ENCODE data around the gene HSPA12A.
A peak's percentile ranks its signal among the peaks of the same experiment; 100 is the strongest.

HSPA12A gene

DNA sequence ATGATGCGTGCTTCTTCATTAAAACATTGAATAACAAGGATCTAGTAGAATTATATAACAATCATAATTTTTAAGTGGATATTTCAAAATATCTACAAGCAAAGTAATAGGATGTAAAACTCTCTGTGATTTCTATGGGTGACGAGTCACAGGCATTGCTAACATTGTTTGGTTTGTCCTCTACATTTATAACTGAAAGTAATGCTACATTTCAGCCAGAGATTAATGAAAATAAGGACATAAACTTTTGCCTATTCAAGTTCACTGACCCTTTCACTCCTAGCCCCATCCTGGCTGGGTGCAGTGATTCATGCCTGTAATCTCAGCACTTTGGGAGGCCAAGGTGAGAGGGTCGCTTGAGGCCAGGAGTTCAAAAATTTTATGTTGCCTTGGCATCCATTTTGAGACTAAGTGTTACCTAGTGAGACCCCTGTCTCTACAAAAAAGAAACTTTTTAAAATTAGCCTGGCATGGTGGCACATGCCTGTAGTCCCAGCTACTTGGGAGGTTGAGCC lies 38.4 kb upstream of the HSPA12A start:
- no peaks in the 10 kb centered on the region for H3K27me3 ChIP-seq (replicated peaks; ENCODE audit: control insufficient read depth, insufficient read depth, low read length)
- H3K36me3 ChIP-seq (ENCODE audit: control insufficient read depth, insufficient read depth, low read length, severe bottlenecking), result no peaks in the 10 kb centered on the region
- no peak overlapping the region for H3K4me3 ChIP-seq (ENCODE audit: low read length)
- no peak overlapping the region for H3K9ac ChIP-seq (ENCODE audit: low read length)
- H3K4me1 ChIP-seq (ENCODE audit: control insufficient read depth, insufficient read depth, low read length), result peaks cover 18% of the 10 kb centered on the region
- DNase-seq (ENCODE audit: low read depth), result no peak
- no peaks in the 10 kb centered on the region for H3K9me3 ChIP-seq (ENCODE audit: control insufficient read depth, low read length)

DNA sequence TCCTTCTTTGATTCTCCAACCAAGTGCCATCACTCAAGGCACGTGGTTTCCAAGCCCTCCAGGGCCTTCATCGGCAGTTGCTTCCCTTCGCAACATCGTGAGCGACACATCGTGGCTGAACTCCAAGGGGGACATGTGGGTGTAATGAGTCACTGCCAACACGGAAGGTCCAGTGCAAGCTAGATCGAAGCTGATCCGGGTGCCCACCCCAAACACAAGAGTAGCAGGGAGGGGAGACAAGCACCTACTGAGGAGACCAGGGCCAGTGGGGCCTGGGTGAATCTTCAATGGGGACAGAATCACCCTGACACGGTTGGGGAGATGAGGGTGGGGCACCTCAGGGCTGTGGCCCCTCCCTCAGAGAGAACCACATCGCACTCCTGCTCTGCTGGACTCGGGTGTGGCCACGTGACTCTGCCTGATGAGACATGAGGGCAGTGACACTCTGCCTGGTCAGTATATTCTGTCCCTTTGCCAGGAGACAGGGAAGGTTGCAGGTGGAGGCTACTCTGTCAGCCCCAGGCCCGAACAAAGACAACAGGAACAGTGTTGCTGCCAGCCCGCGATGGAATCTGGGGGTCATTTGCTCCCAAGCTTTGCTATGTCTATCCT lies 36.8 kb upstream of the HSPA12A start:
- Histone ChIP-seq H3K4me1 (ENCODE audit: control insufficient read depth, insufficient read depth, low read length) (peaks cover 18% of the 10 kb centered on the region), H3K9ac (ENCODE audit: low read length) (no peak overlapping the region), H3K36me3 (ENCODE audit: control insufficient read depth, insufficient read depth, low read length, severe bottlenecking) (no peaks in the 10 kb centered on the region), H3K27me3 (replicated peaks; ENCODE audit: control insufficient read depth, insufficient read depth, low read length) (no peaks in the 10 kb centered on the region), H3K4me3 (ENCODE audit: low read length) (no peak overlapping the region), H3K9me3 (ENCODE audit: control insufficient read depth, low read length) (no peaks in the 10 kb centered on the region)
- no peak for DNase-seq (ENCODE audit: low read depth)

DNA sequence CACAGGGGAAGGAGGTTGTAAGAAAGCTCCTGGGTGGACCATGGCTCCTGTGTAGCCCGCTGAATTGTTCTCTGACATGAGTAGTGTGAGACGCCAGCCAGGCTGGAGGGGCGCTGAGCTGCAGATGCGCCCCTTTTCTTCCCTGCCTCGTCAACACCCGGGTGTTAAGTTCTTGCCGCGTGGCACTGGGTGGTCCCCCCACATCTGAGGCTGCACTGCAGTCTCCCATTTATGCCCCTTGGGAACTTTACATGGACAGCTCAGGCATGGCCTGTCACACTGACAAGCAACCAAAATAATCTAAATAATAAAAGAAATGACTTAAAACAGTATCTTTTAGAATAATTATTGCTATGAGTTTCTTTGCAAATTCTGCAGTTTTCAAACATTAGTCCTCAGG lies 34.6 kb upstream of the HSPA12A start:
- Histone ChIP-seq H3K9me3 (ENCODE audit: control insufficient read depth, low read length) (no peaks in the 10 kb centered on the region), H3K27me3 (replicated peaks; ENCODE audit: control insufficient read depth, insufficient read depth, low read length) (no peaks in the 10 kb centered on the region), H3K4me3 (ENCODE audit: low read length) (no peak overlapping the region), H3K4me1 (ENCODE audit: control insufficient read depth, insufficient read depth, low read length) (peaks cover 10% of the 10 kb centered on the region), H3K9ac (ENCODE audit: low read length) (no peak overlapping the region), H3K36me3 (ENCODE audit: control insufficient read depth, insufficient read depth, low read length, severe bottlenecking) (no peaks in the 10 kb centered on the region)
- DNase-seq (ENCODE audit: low read depth), result no peak

DNA sequence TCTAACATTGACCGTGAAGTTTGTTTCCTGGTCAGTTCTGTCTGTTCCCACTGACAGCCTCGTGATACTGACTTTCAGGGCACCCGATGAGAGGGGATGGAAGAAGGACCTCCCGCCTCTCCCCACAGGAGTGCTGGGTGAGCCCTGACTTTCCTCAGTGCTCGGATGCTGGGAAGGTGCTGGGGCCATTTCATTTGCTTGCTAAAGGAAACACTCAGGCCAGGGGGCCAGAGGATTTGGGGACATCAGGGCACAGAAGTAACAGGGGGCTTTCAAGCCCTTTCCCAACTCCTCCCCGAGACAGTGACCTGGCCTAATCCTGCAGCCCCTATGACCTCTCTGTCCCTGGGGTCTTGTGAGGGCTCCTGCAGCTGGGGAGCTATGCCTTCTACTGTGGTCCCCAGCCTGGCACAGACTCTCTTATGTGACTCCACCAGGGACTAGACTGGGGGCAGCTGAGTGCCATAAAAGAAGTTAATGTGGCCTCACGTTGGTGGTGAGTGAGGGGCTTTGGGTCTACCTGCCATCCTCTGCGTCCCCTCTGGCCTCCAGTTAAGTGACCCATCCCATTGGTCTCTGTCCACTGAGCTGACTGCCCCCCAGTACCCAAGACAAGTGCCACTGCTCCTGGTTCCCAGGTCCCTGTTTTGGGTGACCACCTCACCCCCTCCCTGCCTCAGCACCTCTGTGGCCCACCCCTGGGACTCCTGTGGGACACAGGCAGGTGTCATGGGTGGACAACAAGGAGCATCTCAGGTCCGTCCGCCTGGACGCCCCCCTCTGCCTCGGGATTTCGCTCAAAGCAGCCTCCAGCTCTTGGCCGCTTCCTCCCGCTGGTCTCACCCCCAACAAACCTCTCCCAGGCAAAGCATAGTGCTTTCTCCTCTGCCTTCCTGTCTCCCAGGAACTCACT lies 33.4 kb upstream of the HSPA12A start:
- Histone ChIP-seq H3K9ac (ENCODE audit: low read length) (no peak overlapping the region), H3K4me3 (ENCODE audit: low read length) (no peak overlapping the region), H3K4me1 (ENCODE audit: control insufficient read depth, insufficient read depth, low read length) (peaks cover 14% of the 10 kb centered on the region), H3K36me3 (ENCODE audit: control insufficient read depth, insufficient read depth, low read length, severe bottlenecking) (no peaks in the 10 kb centered on the region), H3K9me3 (ENCODE audit: control insufficient read depth, low read length) (no peaks in the 10 kb centered on the region), H3K27me3 (replicated peaks; ENCODE audit: control insufficient read depth, insufficient read depth, low read length) (no peaks in the 10 kb centered on the region)
- DNase-seq (ENCODE audit: low read depth), result no peak

DNA sequence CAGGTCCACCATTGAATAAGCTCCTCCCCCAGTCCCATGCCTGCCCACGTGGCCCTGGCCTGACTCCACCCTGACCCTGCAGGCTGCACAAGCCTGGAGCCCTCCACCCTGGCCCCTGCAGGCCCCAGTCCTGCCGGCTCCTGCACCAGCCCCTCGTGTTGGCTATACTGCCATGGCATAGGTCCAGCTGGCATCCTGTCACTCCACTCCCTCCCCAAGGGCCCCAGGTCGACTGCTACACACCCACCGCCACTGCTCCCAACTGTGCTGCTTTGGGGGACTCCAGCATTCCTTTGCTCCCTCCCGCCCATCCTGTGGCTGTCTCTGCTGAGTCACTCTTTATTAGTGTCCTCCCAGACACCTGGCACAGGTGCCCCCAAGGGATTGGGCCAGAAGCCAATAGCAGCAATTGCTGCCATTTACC lies 32.4 kb upstream of the HSPA12A start:
- no peak overlapping the region for H3K4me3 ChIP-seq (ENCODE audit: low read length)

DNA sequence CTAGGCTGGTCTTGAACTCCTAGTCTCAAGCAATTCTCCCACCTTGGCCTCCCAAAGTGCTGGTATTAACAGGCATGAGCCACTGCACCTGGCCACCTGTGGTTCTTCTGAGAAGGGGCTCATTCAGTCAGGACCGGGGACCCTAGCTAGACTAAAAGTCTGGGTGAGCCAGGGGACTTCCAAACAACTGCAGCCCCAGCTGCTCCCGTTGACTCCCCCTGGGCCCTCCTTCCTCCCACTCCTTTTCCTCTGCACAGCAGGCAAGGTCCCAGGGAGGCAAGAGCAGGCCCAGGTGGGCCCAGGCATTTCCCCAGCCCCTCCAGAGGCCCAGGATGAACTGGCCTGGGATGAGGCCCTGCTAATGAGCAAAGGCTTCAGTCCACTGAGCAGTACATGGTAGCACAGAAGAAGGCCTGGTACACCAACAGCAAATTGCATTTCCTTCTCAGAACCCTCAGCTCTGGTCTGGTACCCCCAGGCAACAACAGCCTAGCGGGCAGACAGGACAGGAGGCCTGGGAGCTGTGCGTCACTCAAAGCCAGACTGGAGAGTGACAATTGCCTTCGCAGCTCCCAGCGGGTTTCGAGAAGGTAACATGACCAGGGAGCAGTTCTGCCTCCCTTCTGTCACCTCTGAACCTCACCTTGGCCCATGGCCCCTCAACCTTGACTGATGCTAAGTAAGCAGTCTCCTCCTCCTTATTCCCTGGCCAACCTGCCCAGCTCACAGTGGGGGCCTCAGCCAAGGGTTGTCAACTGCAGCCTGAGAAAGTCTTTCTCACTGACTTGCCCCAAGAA lies 30.7 kb upstream of the HSPA12A start:
- H3K9ac ChIP-seq (ENCODE audit: low read length), result no peak overlapping the region
- H3K36me3 ChIP-seq (ENCODE audit: control insufficient read depth, insufficient read depth, low read length, severe bottlenecking), result no peaks in the 10 kb centered on the region
- no peaks in the 10 kb centered on the region for H3K9me3 ChIP-seq (ENCODE audit: control insufficient read depth, low read length)
- peaks cover 37% of the 10 kb centered on the region for H3K4me1 ChIP-seq (ENCODE audit: control insufficient read depth, insufficient read depth, low read length)
- no peak for DNase-seq (ENCODE audit: low read depth)
- no peaks in the 10 kb centered on the region for H3K27me3 ChIP-seq (replicated peaks; ENCODE audit: control insufficient read depth, insufficient read depth, low read length)
- no peak overlapping the region for H3K4me3 ChIP-seq (ENCODE audit: low read length)

More for the DNA sequence above, 32.4 kb upstream of the HSPA12A start:
- H3K27me3 ChIP-seq (replicated peaks; ENCODE audit: control insufficient read depth, insufficient read depth, low read length), result no peaks in the 10 kb centered on the region
- H3K9ac ChIP-seq (ENCODE audit: low read length), result no peak overlapping the region
- DNase-seq (ENCODE audit: low read depth), result no peak
- no peaks in the 10 kb centered on the region for H3K36me3 ChIP-seq (ENCODE audit: control insufficient read depth, insufficient read depth, low read length, severe bottlenecking)
- H3K4me1 ChIP-seq (ENCODE audit: control insufficient read depth, insufficient read depth, low read length), result peaks cover 21% of the 10 kb centered on the region
- H3K9me3 ChIP-seq (ENCODE audit: control insufficient read depth, low read length), result no peaks in the 10 kb centered on the region

DNA sequence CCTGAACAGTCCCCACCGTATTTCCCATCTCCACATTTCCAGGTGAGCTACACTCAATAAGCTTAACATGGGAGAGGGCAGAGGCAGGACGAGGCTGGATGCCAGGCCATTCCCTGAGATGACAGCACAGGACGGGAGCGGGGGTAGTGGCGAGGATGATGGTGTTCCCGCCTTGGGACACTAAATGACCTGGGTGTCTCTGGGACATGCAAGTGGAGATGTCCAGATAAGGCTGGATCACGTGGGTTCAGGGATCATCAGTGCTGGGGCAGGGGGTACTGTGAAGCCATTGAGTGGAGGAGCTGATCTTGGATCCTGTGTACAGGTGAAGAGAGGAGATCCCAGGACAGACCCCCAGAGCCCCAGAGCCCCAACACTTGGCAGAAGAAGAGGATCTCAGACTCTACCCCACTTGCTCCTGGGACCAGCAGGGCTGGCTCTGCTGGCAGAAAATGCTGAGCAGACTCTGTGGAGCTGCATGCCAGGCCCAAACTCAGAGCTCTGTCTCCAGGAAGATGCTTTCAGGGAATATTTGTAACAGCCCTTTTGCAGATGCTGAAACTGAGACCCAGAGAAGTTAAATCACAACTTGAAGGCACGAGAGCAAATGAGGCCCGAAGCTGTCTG lies 29.7 kb upstream of the HSPA12A start:
- no peaks in the 10 kb centered on the region for H3K36me3 ChIP-seq (ENCODE audit: control insufficient read depth, insufficient read depth, low read length, severe bottlenecking)
- no peak for DNase-seq (ENCODE audit: low read depth)

DNA sequence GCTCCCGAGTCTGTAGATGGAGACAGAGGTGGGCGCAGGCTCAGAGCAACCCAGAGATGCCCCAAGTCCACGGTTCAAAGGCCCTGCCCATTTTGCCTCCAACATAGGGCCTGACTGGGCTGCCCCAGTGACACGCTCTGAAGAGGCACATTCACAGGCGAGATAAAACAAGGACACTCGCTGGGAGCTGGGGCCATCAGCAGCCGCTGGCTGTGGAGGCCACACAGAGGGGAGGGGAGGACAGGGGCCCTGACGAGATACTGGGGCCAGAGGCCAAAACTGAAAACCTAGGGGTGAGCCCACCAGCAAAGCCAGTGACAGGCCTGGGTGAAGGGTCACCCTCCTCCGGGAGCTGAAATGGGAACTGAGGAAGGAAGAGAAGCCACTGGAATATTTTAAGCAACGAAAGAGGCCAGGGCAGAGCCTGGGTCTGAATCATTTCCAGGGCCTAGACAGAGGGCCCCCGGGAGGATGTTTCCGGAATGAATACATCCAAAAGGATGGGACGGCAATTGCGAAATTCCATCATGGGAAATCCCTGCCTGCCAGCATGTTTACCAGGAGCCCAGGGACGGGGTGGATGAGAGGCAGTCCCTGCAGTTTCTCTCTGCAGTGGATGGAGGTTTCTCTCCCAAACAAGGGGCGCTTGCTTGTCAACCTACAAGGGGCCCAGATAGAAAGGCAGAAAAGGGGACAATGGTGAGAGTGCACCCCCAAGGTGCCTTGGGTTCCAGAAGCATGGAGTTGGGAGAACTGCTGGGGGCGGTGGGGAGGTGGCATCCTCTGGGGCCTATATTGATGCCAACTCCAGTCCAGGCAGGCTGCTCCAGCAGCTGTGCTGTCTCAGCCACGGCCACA lies 29.0 kb upstream of the HSPA12A start:
- H3K36me3 ChIP-seq (ENCODE audit: control insufficient read depth, insufficient read depth, low read length, severe bottlenecking), result no peaks in the 10 kb centered on the region
- H3K9me3 ChIP-seq (ENCODE audit: control insufficient read depth, low read length), result no peaks in the 10 kb centered on the region
- peak overlapping the region; percentile 27 for H3K9ac ChIP-seq (ENCODE audit: low read length)
- H3K4me3 ChIP-seq (ENCODE audit: low read length), result peak overlapping the region; percentile 4
- H3K27me3 ChIP-seq (replicated peaks; ENCODE audit: control insufficient read depth, insufficient read depth, low read length), result no peaks in the 10 kb centered on the region
- DNase-seq (ENCODE audit: low read depth), result peak; percentile 75
- H3K4me1 ChIP-seq (ENCODE audit: control insufficient read depth, insufficient read depth, low read length), result peaks cover 51% of the 10 kb centered on the region

More for the DNA sequence above, 29.7 kb upstream of the HSPA12A start:
- Histone ChIP-seq H3K27me3 (replicated peaks; ENCODE audit: control insufficient read depth, insufficient read depth, low read length) (no peaks in the 10 kb centered on the region), H3K4me3 (ENCODE audit: low read length) (no peak overlapping the region), H3K4me1 (ENCODE audit: control insufficient read depth, insufficient read depth, low read length) (peaks cover 47% of the 10 kb centered on the region), H3K9me3 (ENCODE audit: control insufficient read depth, low read length) (no peaks in the 10 kb centered on the region), H3K9ac (ENCODE audit: low read length) (no peak overlapping the region)

DNA sequence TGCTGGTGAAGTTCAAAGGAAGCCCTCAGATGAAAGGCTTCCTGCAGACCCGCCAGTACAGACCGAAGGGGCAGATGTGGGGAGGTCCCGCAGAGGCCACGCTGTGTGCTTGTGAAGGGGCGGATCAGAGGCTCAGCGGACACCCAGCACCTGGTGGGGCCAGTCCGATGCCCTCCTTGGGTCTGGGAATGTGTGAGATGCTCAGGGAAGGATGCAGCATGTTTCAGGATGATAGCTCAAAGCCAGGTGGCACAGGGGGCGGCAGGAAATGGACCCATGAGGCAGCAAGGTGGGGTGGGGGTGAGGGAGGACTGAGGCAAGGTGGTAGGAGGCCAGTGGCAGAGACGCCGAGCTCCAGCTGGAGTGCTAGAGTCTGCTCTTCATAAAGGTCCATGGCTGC lies 27.9 kb upstream of the HSPA12A start:
- peaks cover 51% of the 10 kb centered on the region for H3K4me1 ChIP-seq (ENCODE audit: control insufficient read depth, insufficient read depth, low read length)
- no peaks in the 10 kb centered on the region for H3K36me3 ChIP-seq (ENCODE audit: control insufficient read depth, insufficient read depth, low read length, severe bottlenecking)
- H3K4me3 ChIP-seq (ENCODE audit: low read length), result no peak overlapping the region
- DNase-seq (ENCODE audit: low read depth), result no peak
- no peak overlapping the region for H3K9ac ChIP-seq (ENCODE audit: low read length)
- no peaks in the 10 kb centered on the region for H3K9me3 ChIP-seq (ENCODE audit: control insufficient read depth, low read length)
- no peaks in the 10 kb centered on the region for H3K27me3 ChIP-seq (replicated peaks; ENCODE audit: control insufficient read depth, insufficient read depth, low read length)

DNA sequence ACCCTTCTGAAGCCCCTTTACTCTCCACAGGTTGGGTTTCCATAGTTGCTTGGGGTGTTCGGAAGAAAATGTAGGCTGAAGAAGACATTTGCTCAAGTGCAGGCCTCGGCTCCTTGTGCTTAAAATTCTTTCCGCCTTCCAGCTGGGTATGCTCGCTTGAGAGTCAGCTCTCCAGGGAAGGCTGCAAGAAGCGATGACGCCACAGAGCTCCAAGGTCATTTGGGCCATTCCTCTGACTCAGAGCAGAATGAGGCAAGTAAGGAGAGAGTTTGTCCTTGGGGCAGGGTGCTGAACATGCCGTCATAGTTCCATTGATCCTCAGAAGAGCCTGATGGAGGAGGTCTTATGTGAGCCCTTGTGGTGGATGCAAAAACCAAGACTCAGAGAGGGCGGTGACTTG lies 27.4 kb upstream of the HSPA12A start:
- H3K36me3 ChIP-seq (ENCODE audit: control insufficient read depth, insufficient read depth, low read length, severe bottlenecking), result no peaks in the 10 kb centered on the region
- H3K4me3 ChIP-seq (ENCODE audit: low read length), result no peak overlapping the region
- no peak for DNase-seq (ENCODE audit: low read depth)
- no peak overlapping the region for H3K9ac ChIP-seq (ENCODE audit: low read length)
- H3K27me3 ChIP-seq (replicated peaks; ENCODE audit: control insufficient read depth, insufficient read depth, low read length), result no peaks in the 10 kb centered on the region
- peaks cover 5% of the 10 kb centered on the region for H3K9me3 ChIP-seq (ENCODE audit: control insufficient read depth, low read length)
- peaks cover 51% of the 10 kb centered on the region for H3K4me1 ChIP-seq (ENCODE audit: control insufficient read depth, insufficient read depth, low read length)
